Measurements from ENCODE around the gene COX18.
A peak's percentile ranks its signal among the peaks of the same experiment; 100 is the strongest.

The COX18 gene

GRCh38 chr4:73069338-73070073 lies at the start of gene COX18:
TSS of gene COX18 (minus strand) at chr4:73069716. CDS start at chr4:73069649, 67 bp downstream.
- DNase-seq: peak; percentile 91

- no peak for DNase-seq
Measured at GRCh38 chr4:73109493-73109892, 40.0 kb upstream of the COX18 start.

- no peak for DNase-seq
Measured at GRCh38 chr4:73104695-73105094, 35.2 kb upstream of the COX18 start.

GRCh38 chr4:73103799-73104503 lies 34.4 kb upstream of the COX18 start:
- DNase-seq: no peak

GRCh38 chr4:73099143-73099542 lies 29.6 kb upstream of the COX18 start:
- DNase-seq: no peak

- DNase-seq: no peak
Measured at GRCh38 chr4:73098713-73099112, 29.2 kb upstream of the COX18 start.

- no peak for DNase-seq
Measured at GRCh38 chr4:73098016-73098415, 28.5 kb upstream of the COX18 start.

GRCh38 chr4:73092868-73093267 lies 23.4 kb upstream of the COX18 start:
- no peak for DNase-seq

GRCh38 chr4:73090738-73091137 lies 21.2 kb upstream of the COX18 start:
- no peak for DNase-seq

GRCh38 chr4:73087871-73088270 lies 18.4 kb upstream of the COX18 start:
- no peak for DNase-seq

- DNase-seq: no peak
Measured at GRCh38 chr4:73086095-73086868, 16.8 kb upstream of the COX18 start.

- DNase-seq: no peak
Measured at GRCh38 chr4:73080789-73081188, 11.3 kb upstream of the COX18 start.

GRCh38 chr4:73075832-73076231 lies 6.3 kb upstream of the COX18 start:
- no peak for DNase-seq

- DNase-seq: peak; percentile 23
Measured at GRCh38 chr4:73070074-73070390, 516 bp upstream of the COX18 start.

- peak; percentile 18 for DNase-seq
Measured at GRCh38 chr4:73068491-73069337, 802 bp downstream of the COX18 start.

- DNase-seq: no peak
Measured at GRCh38 chr4:73067971-73068394, 1.5 kb downstream of the COX18 start.

GRCh38 chr4:73066928-73067327 lies 2.6 kb downstream of the COX18 start:
- no peak for DNase-seq

GRCh38 chr4:73066445-73066844 lies 3.1 kb downstream of the COX18 start:
- DNase-seq: no peak

GRCh38 chr4:73064536-73064935 lies 5.0 kb downstream of the COX18 start:
- no peak for DNase-seq

GRCh38 chr4:73055241-73055897 lies 14.1 kb downstream of the COX18 start:
- no peak for DNase-seq

GRCh38 chr4:73053974-73054480 lies 15.5 kb downstream of the COX18 start:
- DNase-seq: no peak

GRCh38 chr4:73053076-73053475 lies 16.4 kb downstream of the COX18 start:
- no peak for DNase-seq
